Fibroblast of lung (primary cell): ENCODE results near the gene ZSWIM6.

ENCODE experiments used
- EZH2 ChIP-seq: IDR thresholded peaks from 2 replicates; pipeline ENCODE4 v1.5.1; 2012; ENCODE audit warnings: low read length, control low read depth, mild to moderate bottlenecking; ENCODE audit errors: missing control alignments
- TF ChIP-seq, protein P1 (sequence below), 2 donors: IDR thresholded peaks in 1 of 2; conservative IDR thresholded peaks in 1 of 2; 1 replicate in 1 of 2; 2 replicates in 1 of 2; pipeline ENCODE4 v1.5.1; 2011 to 2012; ENCODE audit warnings: low read length in 2 of 2, control low read depth in 1 of 2, inconsistent platforms in 1 of 2, low read depth in 1 of 2, mild to moderate bottlenecking in 1 of 2

DNA sequence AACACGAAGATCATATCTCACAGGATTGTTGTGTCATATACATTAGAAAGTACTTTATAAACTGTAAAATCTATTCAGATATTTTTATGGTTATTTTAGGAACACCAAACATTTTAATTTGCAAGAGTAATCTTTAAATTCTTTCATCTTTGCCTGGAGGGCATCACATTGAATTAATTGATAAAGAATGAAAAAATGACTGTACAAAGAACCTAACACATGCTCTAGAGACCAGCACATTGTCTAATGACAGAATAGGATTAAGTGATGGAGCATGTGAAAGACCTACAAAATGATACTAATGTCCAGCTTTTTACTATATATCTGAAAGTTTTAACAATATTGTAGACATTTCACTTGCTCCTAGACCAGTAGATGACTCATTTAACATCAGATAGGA, 88.0 kb downstream of the ZSWIM6 start:
- TF ChIP-seq, protein P1, sequence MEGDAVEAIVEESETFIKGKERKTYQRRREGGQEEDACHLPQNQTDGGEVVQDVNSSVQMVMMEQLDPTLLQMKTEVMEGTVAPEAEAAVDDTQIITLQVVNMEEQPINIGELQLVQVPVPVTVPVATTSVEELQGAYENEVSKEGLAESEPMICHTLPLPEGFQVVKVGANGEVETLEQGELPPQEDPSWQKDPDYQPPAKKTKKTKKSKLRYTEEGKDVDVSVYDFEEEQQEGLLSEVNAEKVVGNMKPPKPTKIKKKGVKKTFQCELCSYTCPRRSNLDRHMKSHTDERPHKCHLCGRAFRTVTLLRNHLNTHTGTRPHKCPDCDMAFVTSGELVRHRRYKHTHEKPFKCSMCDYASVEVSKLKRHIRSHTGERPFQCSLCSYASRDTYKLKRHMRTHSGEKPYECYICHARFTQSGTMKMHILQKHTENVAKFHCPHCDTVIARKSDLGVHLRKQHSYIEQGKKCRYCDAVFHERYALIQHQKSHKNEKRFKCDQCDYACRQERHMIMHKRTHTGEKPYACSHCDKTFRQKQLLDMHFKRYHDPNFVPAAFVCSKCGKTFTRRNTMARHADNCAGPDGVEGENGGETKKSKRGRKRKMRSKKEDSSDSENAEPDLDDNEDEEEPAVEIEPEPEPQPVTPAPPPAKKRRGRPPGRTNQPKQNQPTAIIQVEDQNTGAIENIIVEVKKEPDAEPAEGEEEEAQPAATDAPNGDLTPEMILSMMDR (conservative IDR thresholded peaks at IDR 0.05 in 1 of 2, IDR thresholded peaks at IDR 0.05 in 1 of 2; ENCODE audit: low read depth in 1 of 2, low read length in 2 of 2) = no peak
- no peak for TF ChIP-seq EZH2
